Right lobe of liver (tissue), 4 donors: ENCODE measurements around the gene CEACAM5.

Experiments
- CTCF ChIP-seq, 4 donors: fragments of 200-600 bp in 3 of 4; fragments of 450-650 bp in 1 of 4; IDR thresholded peaks; one replicate each; pipeline versions ENCODE4 v1.5.1 to v1.8.0; 2016 to 2022; ENCODE audit warnings: antibody characterized with exemption in 4 of 4, mild to moderate bottlenecking in 2 of 4
- POLR2A ChIP-seq: fragments of 450-650 bp; IDR thresholded peaks from one replicate; pipeline ENCODE4 v1.6.1; 2017; ENCODE audit warnings: antibody characterized with exemption, mild to moderate bottlenecking
- donor health status: DM: no; HTN: no; CAD: no.
- donor health status: DM: no; HTN: no; CAD: no.
- donor health status: DM: no; HTN: yes; CAD: no.

- TF ChIP-seq CTCF (IDR thresholded peaks at IDR 0.05) (no peak), POLR2A (no peak)
Measured at GRCh38 chr19:41758846-41759245, 50.4 kb downstream of the CEACAM5 start.
